Hepatocyte (in vitro differentiated cells): ENCODE results near the gene CSF2RB.

Experiments used
- EZH2 ChIP-seq: fragments of 200-600 bp; sonication (generic); IDR thresholded peaks from 2 replicates; pipeline ENCODE4 v1.6.1; 2016; ENCODE audit warnings: antibody characterized with exemption, mild to moderate bottlenecking, borderline replicate concordance
- EZH2phosphoT487 ChIP-seq: fragments of 200-600 bp; sonication (generic); IDR thresholded peaks from one replicate; pipeline ENCODE4 v1.6.1; 2018; ENCODE audit warnings: antibody characterized with exemption, mild to moderate bottlenecking, low read depth, moderate library complexity; ENCODE audit not compliant: unreplicated experiment, severe bottlenecking
- TF ChIP-seq, protein P1 (sequence below): fragments of 200-600 bp; sonication (generic); IDR thresholded peaks from 2 replicates; pipeline ENCODE4 v1.5.1; 2016; ENCODE audit warnings: antibody characterized with exemption, mild to moderate bottlenecking; ENCODE audit not compliant: poor library complexity

DNA sequence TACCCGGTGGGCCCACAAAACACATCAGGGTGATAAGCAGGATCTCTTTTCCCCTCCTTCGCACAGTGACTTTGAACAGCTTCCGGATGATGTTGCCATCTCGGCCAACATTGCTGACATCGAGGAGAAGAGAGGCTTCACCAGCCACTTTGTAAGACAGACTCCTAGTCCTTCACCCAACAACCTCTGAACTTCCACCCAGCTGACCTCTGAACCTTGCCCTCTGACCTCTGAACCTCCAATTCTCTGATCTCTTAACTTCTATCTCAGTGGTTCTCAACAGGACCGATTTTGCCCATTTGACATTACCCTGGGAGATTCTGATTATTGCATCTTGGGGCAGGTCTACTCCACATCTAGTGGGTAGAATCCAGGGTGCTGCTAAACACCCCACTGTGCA, 49.4 kb upstream of the CSF2RB start:
- TF ChIP-seq EZH2 (no peak), EZH2phosphoT487 (no peak)
- TF ChIP-seq, protein P1, sequence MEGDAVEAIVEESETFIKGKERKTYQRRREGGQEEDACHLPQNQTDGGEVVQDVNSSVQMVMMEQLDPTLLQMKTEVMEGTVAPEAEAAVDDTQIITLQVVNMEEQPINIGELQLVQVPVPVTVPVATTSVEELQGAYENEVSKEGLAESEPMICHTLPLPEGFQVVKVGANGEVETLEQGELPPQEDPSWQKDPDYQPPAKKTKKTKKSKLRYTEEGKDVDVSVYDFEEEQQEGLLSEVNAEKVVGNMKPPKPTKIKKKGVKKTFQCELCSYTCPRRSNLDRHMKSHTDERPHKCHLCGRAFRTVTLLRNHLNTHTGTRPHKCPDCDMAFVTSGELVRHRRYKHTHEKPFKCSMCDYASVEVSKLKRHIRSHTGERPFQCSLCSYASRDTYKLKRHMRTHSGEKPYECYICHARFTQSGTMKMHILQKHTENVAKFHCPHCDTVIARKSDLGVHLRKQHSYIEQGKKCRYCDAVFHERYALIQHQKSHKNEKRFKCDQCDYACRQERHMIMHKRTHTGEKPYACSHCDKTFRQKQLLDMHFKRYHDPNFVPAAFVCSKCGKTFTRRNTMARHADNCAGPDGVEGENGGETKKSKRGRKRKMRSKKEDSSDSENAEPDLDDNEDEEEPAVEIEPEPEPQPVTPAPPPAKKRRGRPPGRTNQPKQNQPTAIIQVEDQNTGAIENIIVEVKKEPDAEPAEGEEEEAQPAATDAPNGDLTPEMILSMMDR: no peak
